Measurements from ENCODE around the gene MID1IP1. TPM values are rescaled to one million over a fixed set of nuclear protein-coding genes. Genes with fewer than 3 reads are reported as not detected.

Gene MID1IP1
- polyA plus RNA-seq, 1 donor from 2014 or later, result 8.2 TPM

- Histone ChIP-seq H3K79me2 (replicated peaks; ENCODE audit: insufficient read depth, low read length) (no peaks in the 10 kb centered on the region), H3K4me3 (ENCODE audit: low read length) (no peak overlapping the region), H3K27ac (ENCODE audit: low read length) (no peak overlapping the region), H2AFZ (ENCODE audit: low read depth, low read length) (no peak overlapping the region), H3K9ac (ENCODE audit: low read length) (no peak overlapping the region), H3F3A (ENCODE audit: insufficient read depth, low read length, poor library complexity, severe bottlenecking) (no peaks in the 10 kb centered on the region), H3K9me2 (ENCODE audit: insufficient read depth, low read length) (no peaks in the 10 kb centered on the region), H3K36me3 (ENCODE audit: insufficient read depth, low read length) (no peaks in the 10 kb centered on the region), H3K4me2 (ENCODE audit: low read length) (no peak overlapping the region), H4K20me1 (ENCODE audit: insufficient read depth) (no peaks in the 10 kb centered on the region), H3K9me3 (ENCODE audit: low read length) (no peaks in the 10 kb centered on the region), H3K27me3 (ENCODE audit: insufficient read depth, low read depth, low read length) (no peaks in the 10 kb centered on the region)
- no peak for TF ChIP-seq TAF1 (IDR thresholded peaks at IDR 0.05; ENCODE audit: low read depth)
- no peak for TF ChIP-seq EP300 (conservative IDR thresholded peaks at IDR 0.05; ENCODE audit: poor library complexity, severe bottlenecking)
- TF ChIP-seq, protein P1, sequence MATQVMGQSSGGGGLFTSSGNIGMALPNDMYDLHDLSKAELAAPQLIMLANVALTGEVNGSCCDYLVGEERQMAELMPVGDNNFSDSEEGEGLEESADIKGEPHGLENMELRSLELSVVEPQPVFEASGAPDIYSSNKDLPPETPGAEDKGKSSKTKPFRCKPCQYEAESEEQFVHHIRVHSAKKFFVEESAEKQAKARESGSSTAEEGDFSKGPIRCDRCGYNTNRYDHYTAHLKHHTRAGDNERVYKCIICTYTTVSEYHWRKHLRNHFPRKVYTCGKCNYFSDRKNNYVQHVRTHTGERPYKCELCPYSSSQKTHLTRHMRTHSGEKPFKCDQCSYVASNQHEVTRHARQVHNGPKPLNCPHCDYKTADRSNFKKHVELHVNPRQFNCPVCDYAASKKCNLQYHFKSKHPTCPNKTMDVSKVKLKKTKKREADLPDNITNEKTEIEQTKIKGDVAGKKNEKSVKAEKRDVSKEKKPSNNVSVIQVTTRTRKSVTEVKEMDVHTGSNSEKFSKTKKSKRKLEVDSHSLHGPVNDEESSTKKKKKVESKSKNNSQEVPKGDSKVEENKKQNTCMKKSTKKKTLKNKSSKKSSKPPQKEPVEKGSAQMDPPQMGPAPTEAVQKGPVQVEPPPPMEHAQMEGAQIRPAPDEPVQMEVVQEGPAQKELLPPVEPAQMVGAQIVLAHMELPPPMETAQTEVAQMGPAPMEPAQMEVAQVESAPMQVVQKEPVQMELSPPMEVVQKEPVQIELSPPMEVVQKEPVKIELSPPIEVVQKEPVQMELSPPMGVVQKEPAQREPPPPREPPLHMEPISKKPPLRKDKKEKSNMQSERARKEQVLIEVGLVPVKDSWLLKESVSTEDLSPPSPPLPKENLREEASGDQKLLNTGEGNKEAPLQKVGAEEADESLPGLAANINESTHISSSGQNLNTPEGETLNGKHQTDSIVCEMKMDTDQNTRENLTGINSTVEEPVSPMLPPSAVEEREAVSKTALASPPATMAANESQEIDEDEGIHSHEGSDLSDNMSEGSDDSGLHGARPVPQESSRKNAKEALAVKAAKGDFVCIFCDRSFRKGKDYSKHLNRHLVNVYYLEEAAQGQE (IDR thresholded peaks at IDR 0.05; ENCODE audit: borderline replicate concordance), result no peak
- no peak for TF ChIP-seq POLR2AphosphoS5 (IDR thresholded peaks at IDR 0.05)
- TF ChIP-seq RAD21 (conservative IDR thresholded peaks at IDR 0.05), result no peak
- no peak for TF ChIP-seq MXI1 (conservative IDR thresholded peaks at IDR 0.05; ENCODE audit: poor library complexity, severe bottlenecking)
- TF ChIP-seq SMC3 (conservative IDR thresholded peaks at IDR 0.05; ENCODE audit: poor library complexity), result no peak
- TF ChIP-seq CTCF (IDR thresholded peaks at IDR 0.05; ENCODE audit: poor library complexity, severe bottlenecking), result no peak
These were observed 47.6 kb downstream of the MID1IP1 start for GRCh38 chrX:38848671-38849455.

DNA sequence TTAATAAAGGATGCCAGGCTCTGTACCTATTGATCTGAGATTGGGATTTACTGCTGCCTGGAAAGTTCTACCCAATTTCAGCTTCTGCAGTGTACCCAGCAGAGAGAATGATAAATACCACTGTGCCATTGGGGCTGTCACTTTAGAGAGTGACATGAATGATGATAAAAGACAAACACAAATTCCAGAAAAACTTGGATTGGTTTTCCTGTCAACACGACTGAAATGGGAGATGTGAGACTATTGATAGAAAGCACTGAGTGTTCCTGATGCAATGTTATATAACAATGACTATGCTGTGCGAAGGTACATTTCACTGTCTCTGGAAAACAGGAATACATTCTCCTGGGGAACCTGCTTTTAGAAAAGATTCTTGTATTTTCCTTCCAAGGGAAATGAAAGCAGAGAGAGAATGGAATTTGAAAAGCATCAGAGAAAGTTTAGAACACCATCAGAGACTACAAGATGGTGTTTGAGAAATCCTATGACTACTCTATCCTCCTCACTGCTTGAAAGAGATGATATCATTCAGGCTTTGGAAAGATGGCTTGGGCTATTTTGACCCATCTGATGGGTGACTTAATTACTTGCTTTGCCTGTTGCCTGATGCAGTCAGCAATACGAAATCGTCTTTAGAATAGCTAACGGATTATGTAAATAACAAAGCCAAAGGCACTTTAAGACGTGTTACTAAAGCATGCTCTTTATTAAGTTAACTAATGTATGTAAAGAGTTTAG lies 49.7 kb downstream of the MID1IP1 start:
- no peak overlapping the region for H3K4me2 ChIP-seq (ENCODE audit: low read length)
- no peaks in the 10 kb centered on the region for H3K27me3 ChIP-seq (ENCODE audit: insufficient read depth, low read depth, low read length)
- no peak overlapping the region for H3K4me3 ChIP-seq (ENCODE audit: low read length)
- no peaks in the 10 kb centered on the region for H3K9me2 ChIP-seq (ENCODE audit: insufficient read depth, low read length)
- no peaks in the 10 kb centered on the region for H4K20me1 ChIP-seq (ENCODE audit: insufficient read depth)
- H3K79me2 ChIP-seq (replicated peaks; ENCODE audit: insufficient read depth, low read length), result no peaks in the 10 kb centered on the region
- H3K9ac ChIP-seq (ENCODE audit: low read length), result no peak overlapping the region
- no peak overlapping the region for H2AFZ ChIP-seq (ENCODE audit: low read depth, low read length)
- no peaks in the 10 kb centered on the region for H3K9me3 ChIP-seq (ENCODE audit: low read length)
- TF ChIP-seq EP300 (conservative IDR thresholded peaks at IDR 0.05; ENCODE audit: poor library complexity, severe bottlenecking) (no peak), MXI1 (conservative IDR thresholded peaks at IDR 0.05; ENCODE audit: poor library complexity, severe bottlenecking) (no peak), RAD21 (conservative IDR thresholded peaks at IDR 0.05) (no peak), POLR2AphosphoS5 (IDR thresholded peaks at IDR 0.05) (peak; percentile 42), SMC3 (conservative IDR thresholded peaks at IDR 0.05; ENCODE audit: poor library complexity) (no peak), EZH2 (IDR thresholded peaks at IDR 0.05; ENCODE audit: borderline replicate concordance, insufficient read depth, low read length, poor library complexity, severe bottlenecking) (no peak), TAF1 (IDR thresholded peaks at IDR 0.05; ENCODE audit: low read depth) (no peak), CTCF (IDR thresholded peaks at IDR 0.05; ENCODE audit: poor library complexity, severe bottlenecking) (no peak)
- TF ChIP-seq, protein P1 (IDR thresholded peaks at IDR 0.05; ENCODE audit: borderline replicate concordance), result peak; percentile 91
- H3F3A ChIP-seq (ENCODE audit: insufficient read depth, low read length, poor library complexity, severe bottlenecking), result no peaks in the 10 kb centered on the region
- H3K36me3 ChIP-seq (ENCODE audit: insufficient read depth, low read length), result no peaks in the 10 kb centered on the region
- no peak overlapping the region for H3K27ac ChIP-seq (ENCODE audit: low read length)

Data from neural cell (in vitro differentiated cells).